ENCODE results near the gene DCP1A. TPM values are rescaled to one million over a fixed set of nuclear protein-coding genes. Genes with fewer than 3 reads are reported as not detected.

Gene DCP1A
- 10 to 100 TPM; 18.6 to 30.4 (median 23.4) TPM for total RNA-seq

GRCh38 chr3:53347261-53348064, at the start of gene DCP1A:
DCP1A (minus strand) TSS chr3:53347543; CDS start chr3:53347517, 26 bp downstream.
- peak; percentile 99 for ATAC-seq (ENCODE audit: low FRiP score)
- no peak for TF ChIP-seq CTCF (IDR thresholded peaks at IDR 0.05)
- peak; percentile 78 for DNase-seq (ENCODE audit: low spot score)

DNA sequence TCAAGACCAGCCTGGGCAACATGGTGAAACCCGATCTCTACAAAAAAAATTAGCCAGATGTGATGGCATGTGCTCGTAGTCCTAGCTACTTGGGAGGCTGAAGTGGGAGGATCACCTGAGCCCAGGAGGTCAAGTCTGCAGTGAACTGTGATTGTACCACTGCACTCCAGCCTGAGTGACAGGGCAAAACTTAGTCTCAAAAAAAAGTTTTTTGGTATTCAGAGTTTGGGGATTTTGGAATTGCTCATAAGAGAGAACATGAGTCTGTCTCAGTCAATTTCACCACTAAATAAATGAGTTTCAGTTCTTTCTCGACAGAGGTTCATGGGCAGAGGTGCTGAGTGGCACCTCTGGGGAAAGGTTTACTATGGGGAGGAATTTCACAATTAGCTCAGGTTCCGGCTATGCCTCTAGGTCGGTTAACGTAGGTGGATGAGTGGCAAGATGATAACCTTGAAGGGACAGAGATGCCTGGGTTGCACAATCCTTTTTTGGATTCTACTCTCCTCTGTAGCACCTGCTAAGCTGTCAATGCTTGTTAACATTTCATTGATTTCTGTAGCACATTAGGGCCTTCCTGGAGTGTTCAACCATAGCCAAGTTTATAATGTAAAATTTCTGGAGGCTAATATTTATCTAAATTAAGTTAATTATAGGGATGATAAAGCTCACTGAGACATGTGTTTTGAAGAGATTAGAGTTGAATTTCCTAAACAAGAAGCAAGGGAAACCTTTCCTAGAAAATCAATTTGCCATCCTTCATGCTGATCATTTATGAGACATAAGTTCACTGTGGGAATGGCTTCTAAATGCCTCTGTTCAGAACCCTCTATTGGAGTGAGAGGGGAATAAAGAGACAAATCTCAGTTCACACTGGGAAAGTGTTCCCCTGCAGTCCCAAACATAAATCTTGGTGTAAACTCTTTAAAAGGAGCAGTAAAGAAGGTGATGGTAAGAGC, 37.4 kb upstream of the DCP1A start:
- DNase-seq (ENCODE audit: low spot score) (no peak), ATAC-seq (ENCODE audit: low FRiP score) (no peak)
- TF ChIP-seq CTCF (IDR thresholded peaks at IDR 0.05): no peak

DNA sequence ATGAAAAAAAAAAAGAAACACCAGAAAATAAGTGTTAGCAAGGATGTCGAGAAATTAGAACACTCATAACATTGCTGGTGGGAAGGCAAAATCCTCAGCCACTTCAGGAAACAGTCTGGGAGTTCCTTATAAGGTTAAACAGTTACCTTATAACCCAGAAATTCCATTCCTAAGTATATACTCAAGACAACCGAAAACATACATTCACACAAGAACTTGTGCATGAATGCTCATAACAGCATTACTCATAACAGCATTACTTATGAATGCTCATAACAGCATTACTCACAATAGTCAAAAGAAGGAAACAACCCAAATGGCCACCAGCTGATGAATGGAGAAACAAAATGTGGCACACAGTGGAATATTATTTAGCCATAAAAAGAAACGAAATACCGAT, 34.8 kb upstream of the DCP1A start:
- DNase-seq (ENCODE audit: low spot score) (no peak), ATAC-seq (ENCODE audit: low FRiP score) (no peak)
- TF ChIP-seq CTCF (IDR thresholded peaks at IDR 0.05): no peak

DNA sequence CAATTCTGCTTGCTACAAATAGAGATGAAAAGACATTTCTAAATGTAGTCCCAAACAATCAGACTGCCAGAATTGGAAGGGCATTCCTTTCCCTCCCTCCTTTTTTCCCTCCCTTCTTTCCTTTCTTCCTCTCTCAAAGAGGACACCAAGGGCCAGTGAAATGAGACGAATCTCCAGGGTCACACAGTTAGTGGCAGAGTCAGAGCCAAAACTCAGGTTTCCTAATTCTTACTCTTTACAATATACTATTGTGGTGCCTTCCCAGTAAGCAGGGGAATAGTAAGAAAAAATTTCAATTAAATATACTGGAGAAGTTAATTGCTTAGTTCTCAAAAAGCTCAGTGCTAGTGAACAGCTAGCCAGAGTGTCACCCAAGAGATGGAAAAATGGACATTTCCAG, 33.0 kb upstream of the DCP1A start:
- no peak for ATAC-seq (ENCODE audit: low FRiP score)
- TF ChIP-seq CTCF (IDR thresholded peaks at IDR 0.05): no peak
- DNase-seq (ENCODE audit: low spot score): no peak

DNA sequence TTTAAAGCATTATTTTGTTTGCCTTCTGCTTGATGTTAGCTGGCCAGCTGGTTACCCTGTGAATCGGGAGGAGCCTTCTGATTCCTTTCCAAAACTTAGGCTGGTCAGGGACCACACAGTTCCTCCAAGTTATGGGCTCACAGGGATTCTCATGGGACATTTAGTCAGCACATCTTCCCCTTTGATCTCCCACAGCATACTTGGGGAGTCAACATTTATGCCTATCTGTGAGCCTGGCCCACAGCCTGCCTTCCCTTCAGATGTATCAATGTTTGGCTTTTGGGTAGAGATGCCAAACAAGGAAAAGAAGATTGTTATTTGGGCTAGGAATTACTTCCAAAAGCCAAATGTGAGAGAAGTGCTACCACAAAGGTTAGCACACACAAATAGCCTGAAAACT, 32.6 kb upstream of the DCP1A start:
- DNase-seq (ENCODE audit: low spot score) (no peak), ATAC-seq (ENCODE audit: low FRiP score) (no peak)
- TF ChIP-seq CTCF (IDR thresholded peaks at IDR 0.05): no peak

DNA sequence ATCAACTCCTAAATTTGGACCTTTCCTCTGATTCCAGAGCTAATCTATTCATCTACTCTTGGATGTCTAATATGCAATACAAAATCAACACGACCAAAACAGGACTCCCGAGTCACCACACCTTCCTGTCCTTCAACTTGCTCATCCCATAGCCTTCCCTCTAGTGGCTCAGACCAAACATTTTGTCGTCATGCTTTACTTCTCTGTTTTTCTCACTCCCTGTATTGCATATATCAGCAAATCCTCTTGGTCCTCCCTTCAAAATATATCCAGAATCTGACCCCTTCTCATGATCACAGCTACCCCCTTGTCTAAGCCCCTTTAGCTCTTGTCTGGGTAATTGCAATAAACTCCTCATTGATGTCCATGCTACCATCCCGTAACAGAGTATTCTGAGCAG, 30.5 kb upstream of the DCP1A start:
- TF ChIP-seq CTCF (IDR thresholded peaks at IDR 0.05): no peak

More for the DNA sequence above, 30.5 kb upstream of the DCP1A start:
- ATAC-seq (ENCODE audit: low FRiP score) (no peak), DNase-seq (ENCODE audit: low spot score) (no peak)

All from omental fat pad (tissue), 4 donors.